ENCODE measurements around the gene PTCD1. TPM values are rescaled to one million over a fixed set of nuclear protein-coding genes. Genes with fewer than 3 reads are reported as not detected.

PTCD1 gene, protein sequence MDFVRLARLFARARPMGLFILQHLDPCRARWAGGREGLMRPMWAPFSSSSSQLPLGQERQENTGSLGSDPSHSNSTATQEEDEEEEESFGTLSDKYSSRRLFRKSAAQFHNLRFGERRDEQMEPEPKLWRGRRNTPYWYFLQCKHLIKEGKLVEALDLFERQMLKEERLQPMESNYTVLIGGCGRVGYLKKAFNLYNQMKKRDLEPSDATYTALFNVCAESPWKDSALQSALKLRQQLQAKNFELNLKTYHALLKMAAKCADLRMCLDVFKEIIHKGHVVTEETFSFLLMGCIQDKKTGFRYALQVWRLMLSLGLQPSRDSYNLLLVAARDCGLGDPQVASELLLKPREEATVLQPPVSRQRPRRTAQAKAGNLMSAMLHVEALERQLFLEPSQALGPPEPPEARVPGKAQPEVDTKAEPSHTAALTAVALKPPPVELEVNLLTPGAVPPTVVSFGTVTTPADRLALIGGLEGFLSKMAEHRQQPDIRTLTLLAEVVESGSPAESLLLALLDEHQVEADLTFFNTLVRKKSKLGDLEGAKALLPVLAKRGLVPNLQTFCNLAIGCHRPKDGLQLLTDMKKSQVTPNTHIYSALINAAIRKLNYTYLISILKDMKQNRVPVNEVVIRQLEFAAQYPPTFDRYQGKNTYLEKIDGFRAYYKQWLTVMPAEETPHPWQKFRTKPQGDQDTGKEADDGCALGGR
- polyA plus RNA-seq: 0.20 and 0.97 TPM in 2 replicates

DNA sequence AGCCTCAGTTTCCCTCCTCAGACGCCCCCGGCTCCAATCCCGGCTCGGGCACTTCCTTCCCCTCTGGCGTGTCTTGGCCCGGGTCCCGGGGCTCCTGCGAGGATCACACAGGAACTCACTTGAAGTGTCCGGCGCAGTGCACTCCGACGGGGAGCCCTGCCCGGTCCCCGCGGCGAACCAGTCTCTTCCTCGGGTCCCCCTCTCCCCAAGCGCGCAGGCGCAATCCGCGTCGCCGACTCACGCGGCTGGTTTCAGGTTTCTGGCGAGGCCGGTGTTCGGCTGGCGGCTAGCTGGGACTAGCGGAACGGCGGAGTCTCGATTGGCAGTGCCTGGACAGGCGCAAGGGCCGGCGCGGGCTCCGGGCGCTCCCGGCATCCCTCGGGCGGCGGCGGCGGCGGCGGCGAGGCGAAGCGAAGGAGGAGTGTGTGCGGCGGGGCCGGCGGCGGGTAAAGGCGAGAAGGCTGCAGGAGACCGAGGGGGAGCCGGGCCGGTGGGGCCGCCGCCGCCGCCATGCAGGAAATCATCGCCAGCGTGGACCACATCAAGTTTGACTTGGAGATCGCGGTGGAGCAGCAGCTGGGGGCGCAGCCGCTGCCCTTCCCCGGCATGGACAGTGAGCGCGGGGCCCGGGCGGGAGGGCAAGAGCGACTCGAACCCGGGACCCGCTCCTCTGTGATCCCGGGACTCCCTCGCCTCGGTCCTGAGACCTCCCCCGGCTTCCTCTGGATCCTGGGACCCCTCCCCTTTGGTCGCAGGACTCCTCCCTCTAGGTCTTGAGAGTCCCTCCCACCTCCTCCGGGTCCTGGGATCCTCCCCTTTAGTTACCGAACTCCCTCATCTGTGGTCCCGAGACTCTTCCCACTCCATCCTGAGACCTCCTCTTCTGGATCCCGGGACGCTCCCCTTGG, at the start of gene PTCD1, which contains the start of gene CPSF4:
PTCD1 (minus strand) TSS at position 226 of the 908 bp plus-strand sequence. CDS start 3,556 bp downstream, outside the sequence.
CPSF4 (plus strand) TSS at position 371 of the 908 bp plus-strand sequence; CDS start at position 511, 140 bp downstream.

DNA sequence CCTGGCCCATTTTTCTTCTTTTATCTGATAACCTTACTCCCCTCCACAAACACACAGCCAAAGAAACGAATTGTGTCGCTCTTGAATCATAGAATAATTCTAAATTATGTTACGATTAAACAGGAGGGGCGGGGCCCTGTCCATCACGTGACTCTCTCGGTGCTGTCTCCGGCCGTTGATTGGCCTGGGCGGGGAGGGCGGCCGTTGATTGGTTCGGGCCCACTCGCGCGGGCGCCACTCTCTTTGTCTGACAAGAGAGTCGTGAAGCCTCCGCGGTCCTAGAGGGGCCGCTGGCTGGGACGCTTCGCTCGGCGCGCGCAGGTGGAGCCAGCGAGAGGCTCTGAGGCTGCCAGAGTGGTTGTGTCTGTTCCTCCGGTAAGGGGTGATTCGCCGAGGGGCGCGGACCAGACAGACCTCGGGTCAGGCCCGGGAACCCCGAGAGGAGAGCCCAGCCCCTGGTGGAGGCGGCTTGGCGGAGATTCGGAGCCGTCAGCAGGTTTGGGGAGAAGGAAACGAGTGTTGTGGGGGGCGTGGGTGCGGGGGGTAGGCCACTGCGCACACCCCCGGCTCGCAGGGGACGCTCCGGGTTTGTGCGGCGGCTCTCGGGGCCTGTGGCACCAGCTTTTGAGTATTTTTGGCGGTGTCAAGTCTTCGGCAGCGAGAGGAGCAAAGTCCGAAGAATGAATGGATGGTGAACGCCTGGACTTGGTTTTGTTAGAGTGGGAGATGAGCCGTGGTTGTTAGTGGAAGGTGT, 34.1 kb upstream of the PTCD1 start, which contains the start of gene ZNF789:
ZNF789 (plus strand) TSS at position 330 of the 754 bp plus-strand sequence. CDS start 3,567 bp downstream, outside the sequence.

DNA sequence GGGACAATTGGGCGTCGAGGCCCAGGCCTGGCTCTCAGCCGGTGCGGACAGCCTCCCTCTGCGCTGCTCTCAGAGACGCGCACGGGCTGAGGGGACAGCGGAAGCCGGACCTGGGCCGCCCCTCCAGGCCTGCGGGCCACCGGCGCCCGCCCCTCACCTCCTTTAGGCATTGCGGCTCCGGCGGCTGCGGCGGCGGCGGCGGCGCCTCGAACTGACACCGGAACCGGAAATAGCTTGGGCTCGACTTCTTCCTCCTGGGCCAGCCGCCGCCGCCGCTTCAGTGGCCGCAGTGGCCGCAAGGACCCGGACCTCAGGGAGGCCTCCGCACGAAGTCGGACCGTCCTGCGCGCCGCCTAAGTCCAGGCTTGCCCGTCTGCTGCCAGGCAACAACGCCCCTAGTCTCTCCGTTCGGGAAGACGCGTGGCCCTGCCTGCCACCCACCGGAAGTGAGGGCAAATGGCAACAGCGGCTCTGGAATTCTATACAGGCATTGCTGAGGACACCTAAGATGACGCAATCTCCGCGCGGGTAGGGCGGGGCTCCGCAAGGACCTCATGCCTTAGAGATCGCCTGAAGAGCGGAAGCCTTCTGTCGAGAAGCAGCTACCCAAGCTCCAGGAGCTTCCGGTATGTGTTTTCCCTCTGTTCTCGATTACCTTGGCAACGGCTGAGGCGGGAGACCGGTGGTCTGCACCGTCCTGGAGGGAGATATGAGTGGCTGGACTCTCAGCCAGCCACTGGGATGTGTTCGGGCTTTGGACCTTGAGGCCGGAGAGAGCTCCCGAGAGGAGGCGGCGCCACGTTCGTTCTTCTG, 30.0 kb downstream of the PTCD1 start, which contains the start of the genes BUD31 and PDAP1:
BUD31 (plus strand) TSS at position 591 of the 813 bp plus-strand sequence. CDS start 2,124 bp downstream, outside the sequence.
PDAP1 (minus strand) TSS at position 219 of the 813 bp plus-strand sequence; CDS start at position 170, 49 bp downstream.

DNA sequence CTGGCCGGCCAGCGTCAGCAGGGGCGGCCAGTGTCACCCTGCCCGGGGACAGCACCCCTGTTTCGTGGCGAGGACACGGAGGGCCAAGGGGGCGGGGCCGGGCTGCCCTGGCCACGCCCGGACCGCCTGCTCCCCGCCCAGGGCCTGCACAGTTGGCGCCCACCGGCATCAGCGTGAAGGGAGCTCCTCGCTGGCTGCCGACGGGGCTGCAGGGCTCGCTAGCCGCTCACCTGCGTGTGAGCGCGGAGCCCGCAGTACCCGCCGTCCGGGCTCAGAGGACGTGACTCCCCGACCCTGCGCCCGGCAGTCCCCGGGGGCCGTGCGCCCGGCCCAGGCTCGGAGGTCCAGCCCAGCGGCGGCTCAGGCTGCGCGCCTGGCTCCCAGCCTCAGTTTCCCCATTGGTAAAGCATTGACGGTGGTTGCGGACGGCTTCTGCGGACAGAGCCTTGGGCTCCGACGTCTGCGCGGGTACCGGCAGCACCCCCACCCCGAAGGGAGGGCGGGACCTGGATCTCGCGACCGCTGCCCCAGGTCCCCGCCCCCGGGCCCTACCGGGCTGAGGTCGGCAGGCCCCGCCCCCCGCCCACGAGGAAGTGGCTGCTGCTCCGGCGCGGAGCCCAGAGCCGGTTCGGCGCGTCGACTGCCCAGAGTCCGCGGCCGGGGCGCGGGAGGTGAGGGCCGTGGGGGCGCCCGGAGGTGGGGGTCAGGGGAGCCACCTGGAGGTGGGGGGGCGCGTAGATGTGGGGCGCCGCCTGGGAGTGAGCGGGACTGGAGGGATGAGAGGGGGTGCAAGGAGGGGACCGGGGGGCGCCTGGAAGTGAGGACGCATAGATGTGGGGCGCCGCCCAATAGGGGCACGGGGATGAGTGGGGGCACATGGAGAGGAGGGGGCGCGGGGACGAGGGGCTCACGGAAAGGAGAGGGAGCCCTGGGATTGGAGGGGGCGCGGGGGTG, 64.2 kb downstream of the PTCD1 start, which contains the start of gene ARPC1B:
ARPC1B (plus strand) TSS at position 620 of the 954 bp plus-strand sequence. CDS start 10,985 bp downstream, outside the sequence.

Other genes starting within 250 kb of the PTCD1 start
- not detected in 2 replicates for gene KPNA7, start 230.7 kb downstream of the PTCD1 start, polyA plus RNA-seq
- not detected in 2 replicates for gene MYH16, start 166.0 kb downstream of the PTCD1 start, polyA plus RNA-seq
- gene ARPC1A, start 112.9 kb downstream of the PTCD1 start, polyA plus RNA-seq: 246 and 312 TPM in 2 replicates
- 0.94 and 6.6 TPM in 2 replicates for gene ARPC1B, start 64.1 kb downstream of the PTCD1 start, polyA plus RNA-seq
- 25.4 and 43.5 TPM in 2 replicates for gene PDAP1, start 30.2 kb downstream of the PTCD1 start, polyA plus RNA-seq
- gene BUD31, start 29.8 kb downstream of the PTCD1 start, polyA plus RNA-seq: 377 and 389 TPM in 2 replicates
- 1.6 and 1.7 TPM in 2 replicates for gene CPSF4, start 145 bp upstream of the PTCD1 start, polyA plus RNA-seq
- gene ATP5MF, start 27.4 kb upstream of the PTCD1 start, polyA plus RNA-seq: 2,919 and 3,435 TPM in 2 replicates
- gene ZNF789, start 34.1 kb upstream of the PTCD1 start, polyA plus RNA-seq: 7.8 and 8.4 TPM in 2 replicates
- gene ZNF394, start 61.5 kb upstream of the PTCD1 start, polyA plus RNA-seq: 0.63 and 2.4 TPM in 2 replicates
- 4.5 and 4.6 TPM in 2 replicates for gene ZKSCAN5, start 65.9 kb upstream of the PTCD1 start, polyA plus RNA-seq
- 10.5 TPM in 2 replicates for gene FAM200A, start 113.3 kb upstream of the PTCD1 start, polyA plus RNA-seq
- 25.2 and 29.7 TPM in 2 replicates for gene ZNF655, start 119.8 kb upstream of the PTCD1 start, polyA plus RNA-seq
- gene TMEM225B, start 159.5 kb upstream of the PTCD1 start, polyA plus RNA-seq: not detected in 2 replicates
- gene ZSCAN25, start 178.1 kb upstream of the PTCD1 start, polyA plus RNA-seq: 0.45 and 1.1 TPM in 2 replicates
- 0.27 and 0.42 TPM in 2 replicates for gene CYP3A5, start 241.2 kb upstream of the PTCD1 start, polyA plus RNA-seq